ENCODE data around the gene CENPVL2. TPM values are rescaled to one million over a fixed set of nuclear protein-coding genes. Genes with fewer than 3 reads are reported as not detected.

Gene CENPVL2
- total and polyA plus RNA-seq, 2 donors (not counting 3 experiments of a cell fraction or from before 2014, with no cell fraction given), result not detected

DNA sequence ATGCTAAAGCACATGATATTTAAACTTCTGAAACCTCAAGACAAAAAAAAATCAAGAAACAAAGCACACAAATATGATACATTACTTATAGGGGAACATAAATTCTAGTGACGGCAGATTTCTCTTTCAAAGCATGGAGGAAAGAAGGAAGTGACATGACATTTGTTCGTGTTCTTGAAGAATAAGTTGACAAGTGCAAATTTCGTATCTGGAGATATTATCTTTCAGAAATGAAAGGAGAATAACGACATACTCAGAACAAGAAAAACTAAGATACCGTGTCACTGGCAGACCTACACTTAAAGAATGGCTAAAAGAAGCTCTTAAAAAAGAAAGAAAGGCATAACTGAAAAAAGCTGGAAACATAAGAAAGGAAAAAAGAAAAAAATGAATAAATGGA is 16.6 kb downstream of the CENPVL2 start:
- H3K4me2 ChIP-seq (ENCODE audit: insufficient read depth, low read length), result no peak overlapping the region
- H3K27me3 ChIP-seq (ENCODE audit: control insufficient read depth in 2 of 2, insufficient read depth in 2 of 2, low read length in 2 of 2), result no peaks in the 10 kb centered on the region
- no peaks in the 10 kb centered on the region for H3K9me3 ChIP-seq (replicated peaks; ENCODE audit: control insufficient read depth, insufficient read depth, low read length)
- ChIA-PET POLR2A (no interaction called here), CTCF (no interaction called here)
- H3K36me3 ChIP-seq (ENCODE audit: control insufficient read depth in 2 of 2, extremely low read depth in 1 of 2, insufficient read depth in 2 of 2, low read length in 2 of 2), result no peaks in the 10 kb centered on the region
- no TSS peak for BruUV-seq (replicated peaks)
- H3K4me1 ChIP-seq (ENCODE audit: control insufficient read depth, extremely low read depth, insufficient read depth, low read length), result no peaks in the 10 kb centered on the region
- intact Hi-C loops (cut with micrococcal nuclease) (no loop called here), dilution Hi-C loops (cut with MboI; ENCODE audit: extremely low pct_ligation_motif_present, low sequenced_read_pairs) (no loop called here)
- H3K9me1 ChIP-seq (replicated peaks; ENCODE audit: control insufficient read depth, extremely low read depth, insufficient read depth, low read length), result no peaks in the 10 kb centered on the region
- no peak overlapping the region for H3K9ac ChIP-seq (replicated peaks; ENCODE audit: extremely low read depth, insufficient read depth, low read length)
- H4K20me1 ChIP-seq (replicated peaks; ENCODE audit: control insufficient read depth, extremely low read depth, insufficient read depth, low read length), result no peaks in the 10 kb centered on the region
- H2AFZ ChIP-seq (ENCODE audit: low read depth, low read length), result no peak overlapping the region
- TF ChIP-seq EZH2 (IDR thresholded peaks at IDR 0.05; ENCODE audit: borderline replicate concordance, low read depth, low read length, severe bottlenecking) (no peak), POLR2AphosphoS5 (IDR thresholded peaks at IDR 0.05; ENCODE audit: insufficient read depth, low read depth, low read length) (no peak), MYC (IDR thresholded peaks at IDR 0.05; ENCODE audit: low read depth, low read length) (no peak), FOS (IDR thresholded peaks at IDR 0.05; ENCODE audit: borderline replicate concordance, insufficient read depth, low read length) (no peak), POLR2A (IDR thresholded peaks at IDR 0.05; ENCODE audit: low read depth, low read length) (no peak), GATA2 (IDR thresholded peaks at IDR 0.05; ENCODE audit: insufficient read depth, insufficient read length, low read depth, low read length) (no peak), JUN (IDR thresholded peaks at IDR 0.05; ENCODE audit: borderline replicate concordance, insufficient read depth, insufficient read length, low read depth) (no peak)
- TF ChIP-seq, protein P1, sequence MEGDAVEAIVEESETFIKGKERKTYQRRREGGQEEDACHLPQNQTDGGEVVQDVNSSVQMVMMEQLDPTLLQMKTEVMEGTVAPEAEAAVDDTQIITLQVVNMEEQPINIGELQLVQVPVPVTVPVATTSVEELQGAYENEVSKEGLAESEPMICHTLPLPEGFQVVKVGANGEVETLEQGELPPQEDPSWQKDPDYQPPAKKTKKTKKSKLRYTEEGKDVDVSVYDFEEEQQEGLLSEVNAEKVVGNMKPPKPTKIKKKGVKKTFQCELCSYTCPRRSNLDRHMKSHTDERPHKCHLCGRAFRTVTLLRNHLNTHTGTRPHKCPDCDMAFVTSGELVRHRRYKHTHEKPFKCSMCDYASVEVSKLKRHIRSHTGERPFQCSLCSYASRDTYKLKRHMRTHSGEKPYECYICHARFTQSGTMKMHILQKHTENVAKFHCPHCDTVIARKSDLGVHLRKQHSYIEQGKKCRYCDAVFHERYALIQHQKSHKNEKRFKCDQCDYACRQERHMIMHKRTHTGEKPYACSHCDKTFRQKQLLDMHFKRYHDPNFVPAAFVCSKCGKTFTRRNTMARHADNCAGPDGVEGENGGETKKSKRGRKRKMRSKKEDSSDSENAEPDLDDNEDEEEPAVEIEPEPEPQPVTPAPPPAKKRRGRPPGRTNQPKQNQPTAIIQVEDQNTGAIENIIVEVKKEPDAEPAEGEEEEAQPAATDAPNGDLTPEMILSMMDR (IDR thresholded peaks at IDR 0.05; ENCODE audit: extremely low read depth in 1 of 2, insufficient read depth in 1 of 2, low read depth in 1 of 2, low read length in 2 of 2), result no peak
- TF ChIP-seq, protein P2, sequence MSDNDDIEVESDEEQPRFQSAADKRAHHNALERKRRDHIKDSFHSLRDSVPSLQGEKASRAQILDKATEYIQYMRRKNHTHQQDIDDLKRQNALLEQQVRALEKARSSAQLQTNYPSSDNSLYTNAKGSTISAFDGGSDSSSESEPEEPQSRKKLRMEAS (IDR thresholded peaks at IDR 0.05; ENCODE audit: insufficient read depth, insufficient read length), result no peak
- FAIRE-seq, result no peak
- no peak overlapping the region for H3K27ac ChIP-seq (ENCODE audit: insufficient read depth, low read depth, low read length)
- no peak for DNase-seq (ENCODE audit: low read depth, low spot score)
- no peak overlapping the region for H3K4me3 ChIP-seq (replicated peaks in 1 of 3; ENCODE audit: insufficient read depth in 1 of 3, low read depth in 1 of 3, low read length in 3 of 3)
- H3K79me2 ChIP-seq (ENCODE audit: control insufficient read depth, insufficient read depth, low read length), result no peaks in the 10 kb centered on the region

Data from endothelial cell of umbilical vein (primary cell).